Heart left ventricle (tissue), 13 donors: Measurements from ENCODE around the gene EPHA7.

Source experiments
- POLR2A ChIP-seq, 2 donors: fragments of 450-650 bp; IDR thresholded peaks; one replicate each; pipeline ENCODE4 v1.6.1; 2017; ENCODE audit warnings: antibody characterized with exemption in 2 of 2, mild to moderate bottlenecking in 2 of 2, moderate library complexity in 2 of 2
- TF ChIP-seq, protein P1 (sequence below), 12 donors: fragments of 200-600 bp; sonication (generic) in 4 of 12; IDR thresholded peaks; one replicate each; pipeline versions ENCODE4 v1.5.0 to v1.8.0; 2018 to 2022; ENCODE audit warnings: antibody characterized with exemption in 12 of 12, mild to moderate bottlenecking in 5 of 12
- donor health status: ischemic (EF 13 %, LVEDD 7.1; RV severe dilation, severe dysfunction).
- donor health status: DM: no; HTN: yes; CAD: no.
- donor health status: DM: no; HTN: no; CAD: no.
- donor health status: ischemic (EF 25% LVEDD 6.9; RV normal size, moderate dysfunction).
- donor health status: ischemic (EF 25% LVEDD 5.7; RV mildly dilated, moderate dysfunction).
- donor health status: ischemic (EF 35%, LVEDD 5.7; RV mildly dilated, moderate dysfunction).
- donor health status: nonischemic (EF 11% LVEDD 7.7; RV severe dilation, severe dysfunction).
- donor health status: DM: yes; HTN: yes; CAD: no.
- donor health status: PGD.
- donor health status: ischemic (EF 29% LVEDD 5.4; RV normal size, mild dysfunction).
- donor health status: nonischemic (EF 23%, LVEDD 6.1; RV moderate dilation, normal function).

DNA sequence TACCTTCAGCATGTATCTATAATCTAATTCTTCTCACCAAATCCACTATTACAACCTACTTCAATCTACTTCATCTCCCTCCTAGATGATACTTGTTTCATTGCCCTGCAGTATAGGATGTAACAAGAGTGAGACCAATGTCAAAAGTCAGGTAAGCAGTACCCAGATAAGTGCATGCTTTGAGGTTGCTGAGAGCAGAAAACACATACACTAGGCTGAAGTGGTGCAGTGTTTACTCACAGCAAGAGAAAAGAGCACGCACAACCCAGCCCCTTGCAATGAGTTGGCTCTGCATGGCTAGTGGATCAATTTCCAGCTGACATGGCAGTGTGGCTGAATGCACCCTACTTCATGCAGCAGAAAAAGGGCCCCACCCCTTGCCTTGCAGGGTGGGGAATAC lies 199.9 kb downstream of the EPHA7 start:
- no peak for TF ChIP-seq POLR2A (IDR thresholded peaks at IDR 0.05)
- TF ChIP-seq, protein P1, sequence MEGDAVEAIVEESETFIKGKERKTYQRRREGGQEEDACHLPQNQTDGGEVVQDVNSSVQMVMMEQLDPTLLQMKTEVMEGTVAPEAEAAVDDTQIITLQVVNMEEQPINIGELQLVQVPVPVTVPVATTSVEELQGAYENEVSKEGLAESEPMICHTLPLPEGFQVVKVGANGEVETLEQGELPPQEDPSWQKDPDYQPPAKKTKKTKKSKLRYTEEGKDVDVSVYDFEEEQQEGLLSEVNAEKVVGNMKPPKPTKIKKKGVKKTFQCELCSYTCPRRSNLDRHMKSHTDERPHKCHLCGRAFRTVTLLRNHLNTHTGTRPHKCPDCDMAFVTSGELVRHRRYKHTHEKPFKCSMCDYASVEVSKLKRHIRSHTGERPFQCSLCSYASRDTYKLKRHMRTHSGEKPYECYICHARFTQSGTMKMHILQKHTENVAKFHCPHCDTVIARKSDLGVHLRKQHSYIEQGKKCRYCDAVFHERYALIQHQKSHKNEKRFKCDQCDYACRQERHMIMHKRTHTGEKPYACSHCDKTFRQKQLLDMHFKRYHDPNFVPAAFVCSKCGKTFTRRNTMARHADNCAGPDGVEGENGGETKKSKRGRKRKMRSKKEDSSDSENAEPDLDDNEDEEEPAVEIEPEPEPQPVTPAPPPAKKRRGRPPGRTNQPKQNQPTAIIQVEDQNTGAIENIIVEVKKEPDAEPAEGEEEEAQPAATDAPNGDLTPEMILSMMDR (IDR thresholded peaks at IDR 0.05) = no peak
